ENCODE results near the gene MYO5C.

Gene MYO5C

DNA sequence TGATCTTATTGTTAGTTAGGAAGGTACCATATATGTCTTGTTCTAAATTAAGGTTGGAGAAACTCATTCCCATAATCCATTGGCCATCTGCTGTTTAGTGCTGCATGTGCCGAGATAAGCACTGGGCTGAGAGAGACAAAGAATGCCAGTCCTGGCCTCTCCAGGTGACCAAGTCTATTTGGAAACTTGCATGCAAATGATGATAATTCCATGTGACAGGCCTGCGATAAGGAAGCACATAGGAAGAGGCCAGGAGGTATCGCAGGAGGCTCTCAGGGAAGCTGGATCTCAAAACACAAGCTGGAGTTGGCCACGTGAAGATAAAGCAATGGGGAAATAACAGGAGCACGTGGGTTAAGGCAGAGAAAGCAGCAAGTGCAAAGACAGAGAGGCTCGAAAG is 39.7 kb downstream of the MYO5C start:
- TF ChIP-seq, protein P1, sequence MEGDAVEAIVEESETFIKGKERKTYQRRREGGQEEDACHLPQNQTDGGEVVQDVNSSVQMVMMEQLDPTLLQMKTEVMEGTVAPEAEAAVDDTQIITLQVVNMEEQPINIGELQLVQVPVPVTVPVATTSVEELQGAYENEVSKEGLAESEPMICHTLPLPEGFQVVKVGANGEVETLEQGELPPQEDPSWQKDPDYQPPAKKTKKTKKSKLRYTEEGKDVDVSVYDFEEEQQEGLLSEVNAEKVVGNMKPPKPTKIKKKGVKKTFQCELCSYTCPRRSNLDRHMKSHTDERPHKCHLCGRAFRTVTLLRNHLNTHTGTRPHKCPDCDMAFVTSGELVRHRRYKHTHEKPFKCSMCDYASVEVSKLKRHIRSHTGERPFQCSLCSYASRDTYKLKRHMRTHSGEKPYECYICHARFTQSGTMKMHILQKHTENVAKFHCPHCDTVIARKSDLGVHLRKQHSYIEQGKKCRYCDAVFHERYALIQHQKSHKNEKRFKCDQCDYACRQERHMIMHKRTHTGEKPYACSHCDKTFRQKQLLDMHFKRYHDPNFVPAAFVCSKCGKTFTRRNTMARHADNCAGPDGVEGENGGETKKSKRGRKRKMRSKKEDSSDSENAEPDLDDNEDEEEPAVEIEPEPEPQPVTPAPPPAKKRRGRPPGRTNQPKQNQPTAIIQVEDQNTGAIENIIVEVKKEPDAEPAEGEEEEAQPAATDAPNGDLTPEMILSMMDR (IDR thresholded peaks at IDR 0.05; ENCODE audit: low read depth, low read length), result no peak

DNA sequence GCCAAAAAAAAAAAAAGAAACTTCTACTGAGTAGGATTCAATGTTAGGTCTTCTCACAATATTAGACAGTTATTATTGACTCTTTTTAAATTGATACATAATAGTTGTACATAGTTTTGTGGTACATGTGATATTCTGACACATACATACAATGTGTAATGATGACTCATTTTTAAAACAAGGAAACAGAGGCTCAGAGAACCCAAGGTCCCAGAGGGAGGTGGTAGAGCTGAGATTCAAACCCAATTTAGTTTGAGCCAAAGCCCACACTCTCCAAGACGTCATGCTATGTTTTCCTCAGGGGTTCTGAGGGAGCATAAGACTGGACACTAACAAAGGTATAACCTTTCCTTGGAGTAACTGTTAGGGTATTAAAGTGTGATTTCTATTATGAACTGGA is 40.6 kb downstream of the MYO5C start:
- Histone ChIP-seq H3K9me3 (no peaks in the 10 kb centered on the region), H3K36me3 (no peaks in the 10 kb centered on the region), H3K27me3 (no peaks in the 10 kb centered on the region), H3K4me3 (ENCODE audit: low read depth, low read length) (no peak overlapping the region), H3K4me1 (peaks cover 3% of the 10 kb centered on the region; the same call in 1 of the 2 replicates)
- DNase-seq, result no peak
- TF ChIP-seq, protein P1 (IDR thresholded peaks at IDR 0.05; ENCODE audit: low read depth, low read length), result no peak

More for the DNA sequence above, 39.7 kb downstream of the MYO5C start:
- DNase-seq, result no peak
- Histone ChIP-seq H3K9me3 (no peaks in the 10 kb centered on the region), H3K4me1 (peaks cover 3% of the 10 kb centered on the region; the same call in 1 of the 2 replicates), H3K27me3 (no peaks in the 10 kb centered on the region), H3K4me3 (ENCODE audit: low read depth, low read length) (no peak overlapping the region), H3K36me3 (no peaks in the 10 kb centered on the region)

GRCh38 chr15:52254391-52254790 is 41.2 kb downstream of the MYO5C start:
- H3K27me3 ChIP-seq, result no peaks in the 10 kb centered on the region
- H3K4me3 ChIP-seq (ENCODE audit: low read depth, low read length), result no peak overlapping the region
- H3K36me3 ChIP-seq, result no peaks in the 10 kb centered on the region
- TF ChIP-seq, protein P1 (IDR thresholded peaks at IDR 0.05; ENCODE audit: low read depth, low read length), result peak; percentile 38
- no peaks in the 10 kb centered on the region for H3K9me3 ChIP-seq
- H3K4me1 ChIP-seq, result peaks cover 3% of the 10 kb centered on the region; the same call in 1 of the 2 replicates
- peak; percentile 23 for DNase-seq

DNA sequence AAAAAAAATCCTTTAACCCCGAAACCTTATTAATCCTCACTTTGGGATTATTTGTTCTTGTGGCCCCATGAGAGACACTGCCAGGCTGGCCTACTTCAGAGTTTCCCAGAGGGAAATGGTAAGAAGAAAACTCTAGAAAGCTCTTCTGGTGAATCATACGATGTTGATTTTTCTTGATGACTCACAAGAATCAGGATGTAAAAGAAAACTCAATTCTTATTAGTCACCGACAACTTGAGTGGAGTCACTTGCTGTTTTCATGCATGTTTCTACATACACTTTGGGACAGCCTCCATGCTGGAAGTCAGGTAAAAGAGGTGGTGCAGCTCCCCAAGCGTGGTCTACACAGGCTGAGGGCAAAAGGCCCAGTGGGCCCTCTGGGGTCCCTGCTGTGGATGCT is 42.8 kb downstream of the MYO5C start:
- H3K36me3 ChIP-seq, result no peaks in the 10 kb centered on the region
- H3K27me3 ChIP-seq, result peaks cover 3% of the 10 kb centered on the region; the same call in 1 of the 2 replicates
- no peaks in the 10 kb centered on the region for H3K9me3 ChIP-seq
- peaks cover 3% of the 10 kb centered on the region; the same call in 1 of the 2 replicates for H3K4me1 ChIP-seq
- DNase-seq, result no peak
- TF ChIP-seq, protein P1 (IDR thresholded peaks at IDR 0.05; ENCODE audit: low read depth, low read length), result no peak
- no peak overlapping the region for H3K4me3 ChIP-seq (ENCODE audit: low read depth, low read length)

DNA sequence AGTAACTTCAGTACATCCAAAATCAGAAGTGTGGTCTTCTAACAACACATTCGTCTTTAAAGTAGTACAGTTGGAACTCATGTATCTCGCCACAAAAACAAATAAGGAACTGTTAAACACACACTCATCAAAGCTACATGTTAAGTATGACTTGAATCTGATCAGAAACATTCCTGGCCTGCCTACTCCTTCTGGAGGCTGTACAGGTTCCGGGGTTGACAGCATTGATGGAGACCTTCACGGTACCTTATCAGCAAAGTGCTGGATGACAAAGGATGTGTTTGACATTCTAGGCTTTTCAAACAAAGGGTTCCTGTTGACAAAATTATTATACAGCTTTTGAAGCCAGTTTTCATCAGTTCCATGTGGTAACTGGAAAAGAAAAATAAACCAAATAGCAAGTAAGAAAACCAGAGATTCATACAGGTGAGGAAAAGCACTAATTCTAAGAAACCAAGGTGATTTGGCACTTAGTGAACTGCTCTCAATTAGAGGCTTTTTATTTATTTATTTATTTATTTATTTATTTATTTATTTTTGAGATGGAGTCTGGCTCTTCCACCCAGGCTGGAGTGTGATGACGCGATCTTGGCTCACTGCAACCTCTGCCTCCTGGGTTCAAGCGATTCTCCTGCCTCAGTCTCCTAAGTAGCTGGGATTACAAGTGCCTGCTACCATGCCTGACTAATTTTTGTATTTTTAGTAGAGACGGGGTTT is 44.3 kb downstream of the MYO5C start:
- no peak for DNase-seq
- no peak overlapping the region for H3K4me3 ChIP-seq (ENCODE audit: low read depth, low read length)
- peaks cover 3% of the 10 kb centered on the region; the same call in 1 of the 2 replicates for H3K4me1 ChIP-seq
- no peaks in the 10 kb centered on the region for H3K36me3 ChIP-seq
- H3K9me3 ChIP-seq, result no peaks in the 10 kb centered on the region
- H3K27me3 ChIP-seq, result peaks cover 7% of the 10 kb centered on the region; the same call in 1 of the 2 replicates
- TF ChIP-seq, protein P1 (IDR thresholded peaks at IDR 0.05; ENCODE audit: low read depth, low read length), result no peak

- Histone ChIP-seq H3K9me3 (no peaks in the 10 kb centered on the region), H3K36me3 (no peaks in the 10 kb centered on the region), H3K27me3 (peaks cover 7% of the 10 kb centered on the region; the same call in 1 of the 2 replicates), H3K4me1 (no peaks in the 10 kb centered on the region), H3K4me3 (ENCODE audit: low read depth, low read length) (no peak overlapping the region)
- DNase-seq, result no peak
- TF ChIP-seq, protein P1 (IDR thresholded peaks at IDR 0.05; ENCODE audit: low read depth, low read length), result no peak
These were observed 48.1 kb downstream of the MYO5C start for GRCh38 chr15:52247461-52247860.

Data from BE2C (cell line).